Measurements from ENCODE around the gene BLOC1S5. TPM values are rescaled to one million over a fixed set of nuclear protein-coding genes. Genes with fewer than 3 reads are reported as not detected.
A peak's percentile ranks its signal among the peaks of the same experiment; 100 is the strongest.

Gene BLOC1S5
- total and polyA plus RNA-seq, 2 of the 13 experiments (the other 11 are each of a cell fraction or from before 2014, with no cell fraction given), result 10.5 to 41.5 TPM

- TF ChIP-seq IRF9 (CRISPR knock-in tag; IDR thresholded peaks at IDR 0.05; ENCODE audit: borderline replicate concordance) (0 out of 2 replicates have a peak, but pooled peaks have one; percentile 65), CBX5 (CRISPR knock-in tag; IDR thresholded peaks at IDR 0.05; ENCODE audit: borderline replicate concordance) (peak; percentile 97; the same call in 1 of the 2 replicates), ZNF225 (CRISPR knock-in tag; IDR thresholded peaks at IDR 0.05) (peak; percentile 70; the same call in 1 of the 2 replicates), ELF3 (CRISPR knock-in tag; IDR thresholded peaks at IDR 0.05) (peak; percentile 93), ZNF589 (CRISPR knock-in tag; conservative IDR thresholded peaks at IDR 0.05) (peak; percentile 66; the same call in 1 of the 2 replicates), HNF1A (IDR thresholded peaks at IDR 0.05; ENCODE audit: low read depth) (peak; percentile 17; the same call in 1 of the 2 replicates), HNF1A (CRISPR knock-in tag; IDR thresholded peaks at IDR 0.05; ENCODE audit: borderline replicate concordance) (peak; percentile 78; the same call in 1 of the 2 replicates), KDM3A (CRISPR knock-in tag; IDR thresholded peaks at IDR 0.05; ENCODE audit: low read depth) (peak; percentile 85), ARID3A (IDR thresholded peaks at IDR 0.05; ENCODE audit: low read depth, low read length) (0 out of 2 replicates have a peak, but pooled peaks have one; percentile 24), ZXDC (CRISPR knock-in tag; IDR thresholded peaks at IDR 0.05) (no peak), ISL2 (CRISPR knock-in tag; IDR thresholded peaks at IDR 0.05) (peak; percentile 82), ZSCAN25 (CRISPR knock-in tag; IDR thresholded peaks at IDR 0.05) (no peak; the same call in 1 of the 2 replicates), ZNF543 (CRISPR knock-in tag; IDR thresholded peaks at IDR 0.05) (0 out of 2 replicates have a peak, but pooled peaks have one; percentile 72), ZNF576 (CRISPR knock-in tag; IDR thresholded peaks at IDR 0.05) (no peak), ZNF235 (CRISPR knock-in tag; IDR thresholded peaks at IDR 0.05; ENCODE audit: borderline replicate concordance) (no peak), GATAD1 (CRISPR knock-in tag; IDR thresholded peaks at IDR 0.05) (peak; percentile 54), SOX13 (IDR thresholded peaks at IDR 0.05) (peak; percentile 99), SOX13 (CRISPR knock-in tag; conservative IDR thresholded peaks at IDR 0.05 in 1 of 2, IDR thresholded peaks at IDR 0.05 in 1 of 2) (peak in 1 of 2 experiments; percentile 100; a peak in 2 of 4 replicates)
Measured at GRCh38 chr6:7974938-7975763, 89.0 kb downstream of the BLOC1S5 start (continued).
